Amniotic epithelial cell (primary cell): ENCODE results near the gene H1-8.

Experiments
- DNase-seq: peaks from one replicate; pipeline ENCODE4 v3.0.0-alpha.2; 2010; ENCODE audit warnings: low read depth

H1-8 gene

GRCh38 chr3:129594907-129595390, 52.0 kb downstream of the H1-8 start:
- no peak for DNase-seq

- DNase-seq, result no peak
Measured at GRCh38 chr3:129595544-129596193, 52.7 kb downstream of the H1-8 start.

- DNase-seq, result peak; percentile 69
Measured at GRCh38 chr3:129596194-129597086, 53.5 kb downstream of the H1-8 start.

GRCh38 chr3:129597087-129597999, 54.4 kb downstream of the H1-8 start:
- DNase-seq, result no peak

- DNase-seq, result no peak
Measured at GRCh38 chr3:129598000-129598381, 55.0 kb downstream of the H1-8 start.

- DNase-seq, result no peak
Measured at GRCh38 chr3:129598484-129598883, 55.5 kb downstream of the H1-8 start.

GRCh38 chr3:129599073-129599472, 56.1 kb downstream of the H1-8 start:
- no peak for DNase-seq

- DNase-seq, result peak; percentile 70
Measured at GRCh38 chr3:129599607-129600006, 56.6 kb downstream of the H1-8 start.

GRCh38 chr3:129600348-129600747, 57.4 kb downstream of the H1-8 start:
- DNase-seq, result no peak
